Stimulated activated CD8-positive, alpha-beta memory T cell treated with anti-CD3 and anti-CD28 coated beads, Interleukin-7, amount 100 ng/mL, for 24 hours (primary cell): ENCODE measurements around the gene CHRM5.

Experiments used
- DNase-seq: peaks from one replicate; pipeline ENCODE4 v3.0.0-alpha.2; 2020; ENCODE audit warnings: low read depth

The CHRM5 gene

GRCh38 chr15:34102175-34102925, 134.1 kb downstream of the CHRM5 start:
- no peak for DNase-seq

- DNase-seq = no peak
These were observed 138.1 kb downstream of the CHRM5 start for GRCh38 chr15:34106423-34106822.

- DNase-seq = no peak
These were observed 139.0 kb downstream of the CHRM5 start for GRCh38 chr15:34107315-34107714.

- no peak for DNase-seq
These were observed 141.7 kb downstream of the CHRM5 start for GRCh38 chr15:34109797-34110663.

- no peak for DNase-seq
These were observed 143.2 kb downstream of the CHRM5 start for GRCh38 chr15:34111488-34111887.

- DNase-seq = no peak
These were observed 145.9 kb downstream of the CHRM5 start for GRCh38 chr15:34114215-34114614.

GRCh38 chr15:34114739-34115138, 146.4 kb downstream of the CHRM5 start:
- DNase-seq = no peak

- DNase-seq = no peak
These were observed 148.3 kb downstream of the CHRM5 start for GRCh38 chr15:34116620-34117019.
